Measurements from ENCODE around the gene KCNAB1. TPM values are rescaled to one million over a fixed set of nuclear protein-coding genes. Genes with fewer than 3 reads are reported as not detected.

The KCNAB1 gene
- total RNA-seq, 4 donors from 2014 or later: 1.6 to 2.9 (median 2.3) TPM

DNA sequence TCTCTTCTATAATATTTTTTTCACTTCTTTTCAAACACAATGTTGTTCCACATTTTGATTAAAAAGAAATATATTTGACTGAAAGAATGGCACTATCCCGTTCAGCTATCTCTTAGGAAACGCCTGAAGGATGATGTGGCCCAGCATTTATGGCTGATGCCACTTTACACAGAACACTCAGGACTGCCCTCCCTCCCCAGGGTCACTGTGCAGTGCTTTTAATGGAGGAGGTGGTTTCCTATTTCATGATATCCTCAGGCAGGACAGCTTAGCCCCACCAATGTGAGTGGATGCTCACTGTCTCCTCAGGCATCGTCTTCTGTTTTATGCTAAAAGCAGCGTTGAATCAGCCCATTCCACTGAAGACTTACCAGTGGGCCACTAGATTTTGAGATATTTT, 135.9 kb downstream of the KCNAB1 start:
- H3K4me3 ChIP-seq (ENCODE audit: low read depth, poor library complexity, severe bottlenecking): no peak overlapping the region
- TF ChIP-seq POLR2A (IDR thresholded peaks at IDR 0.05): no peak
- TF ChIP-seq, protein P1, sequence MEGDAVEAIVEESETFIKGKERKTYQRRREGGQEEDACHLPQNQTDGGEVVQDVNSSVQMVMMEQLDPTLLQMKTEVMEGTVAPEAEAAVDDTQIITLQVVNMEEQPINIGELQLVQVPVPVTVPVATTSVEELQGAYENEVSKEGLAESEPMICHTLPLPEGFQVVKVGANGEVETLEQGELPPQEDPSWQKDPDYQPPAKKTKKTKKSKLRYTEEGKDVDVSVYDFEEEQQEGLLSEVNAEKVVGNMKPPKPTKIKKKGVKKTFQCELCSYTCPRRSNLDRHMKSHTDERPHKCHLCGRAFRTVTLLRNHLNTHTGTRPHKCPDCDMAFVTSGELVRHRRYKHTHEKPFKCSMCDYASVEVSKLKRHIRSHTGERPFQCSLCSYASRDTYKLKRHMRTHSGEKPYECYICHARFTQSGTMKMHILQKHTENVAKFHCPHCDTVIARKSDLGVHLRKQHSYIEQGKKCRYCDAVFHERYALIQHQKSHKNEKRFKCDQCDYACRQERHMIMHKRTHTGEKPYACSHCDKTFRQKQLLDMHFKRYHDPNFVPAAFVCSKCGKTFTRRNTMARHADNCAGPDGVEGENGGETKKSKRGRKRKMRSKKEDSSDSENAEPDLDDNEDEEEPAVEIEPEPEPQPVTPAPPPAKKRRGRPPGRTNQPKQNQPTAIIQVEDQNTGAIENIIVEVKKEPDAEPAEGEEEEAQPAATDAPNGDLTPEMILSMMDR (IDR thresholded peaks at IDR 0.05): no peak

DNA sequence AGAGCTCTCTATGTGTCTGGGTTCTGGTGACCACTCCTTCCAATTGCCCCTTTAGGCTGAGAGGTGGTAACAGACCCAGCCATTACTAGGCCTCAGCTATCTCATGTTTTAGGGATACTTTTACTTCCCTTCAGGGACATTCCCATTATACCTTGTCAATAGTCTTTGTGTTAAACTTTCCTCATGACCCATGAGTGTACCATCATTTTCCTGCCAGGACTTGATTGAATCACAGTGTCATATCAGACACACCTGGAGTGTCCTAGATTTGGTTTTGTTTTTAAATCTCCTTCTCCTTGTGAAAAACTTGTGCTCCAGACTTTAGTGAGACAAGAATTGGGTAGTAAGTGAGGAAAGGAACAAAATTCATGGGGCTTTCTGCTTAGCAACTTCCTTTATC, 136.6 kb downstream of the KCNAB1 start:
- no peak for TF ChIP-seq POLR2A (IDR thresholded peaks at IDR 0.05)
- TF ChIP-seq, protein P1 (IDR thresholded peaks at IDR 0.05): no peak
- no peak for DNase-seq (ENCODE audit: low spot score in 2 of 2)
- no peak overlapping the region for H3K4me3 ChIP-seq (ENCODE audit: low read depth, poor library complexity, severe bottlenecking)
- intact Hi-C loops (cut with DNase I; ENCODE audit: low total_unique reads): no loop called here

More for the DNA sequence above, 135.9 kb downstream of the KCNAB1 start:
- intact Hi-C loops (cut with DNase I; ENCODE audit: low total_unique reads): no loop called here
- WGBS, 2 donors: 87 to 91% methylated on average over 4 of the region's 4 CpGs
- DNase-seq (ENCODE audit: low spot score in 2 of 2): no peak

DNA sequence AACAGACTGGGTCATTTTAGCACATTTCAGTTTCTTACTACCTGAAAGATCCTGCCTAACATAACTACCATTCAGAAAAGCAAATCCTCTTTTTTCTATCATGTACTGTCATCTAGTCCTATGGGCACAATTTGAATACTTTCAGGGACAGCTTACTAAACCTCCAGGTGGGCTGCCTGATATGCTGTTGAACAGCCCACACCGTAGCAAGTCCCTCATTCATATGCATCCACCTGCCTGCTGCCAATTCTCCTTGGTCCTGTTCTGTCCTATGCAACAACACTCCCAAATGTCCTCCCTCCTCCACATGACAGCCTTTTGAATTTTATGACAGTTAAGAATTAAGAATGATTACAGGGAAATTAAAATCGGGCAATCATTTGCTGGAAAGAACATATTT, 137.9 kb downstream of the KCNAB1 start:
- H3K4me3 ChIP-seq (ENCODE audit: low read depth, poor library complexity, severe bottlenecking): no peak overlapping the region
- no peak for DNase-seq (ENCODE audit: low spot score in 2 of 2)
- TF ChIP-seq, protein P1 (IDR thresholded peaks at IDR 0.05): no peak
- 62 to 63% methylated on average over 2 of the region's 2 CpGs for WGBS, 2 donors
- intact Hi-C loops (cut with DNase I; ENCODE audit: low total_unique reads): no loop called here

DNA sequence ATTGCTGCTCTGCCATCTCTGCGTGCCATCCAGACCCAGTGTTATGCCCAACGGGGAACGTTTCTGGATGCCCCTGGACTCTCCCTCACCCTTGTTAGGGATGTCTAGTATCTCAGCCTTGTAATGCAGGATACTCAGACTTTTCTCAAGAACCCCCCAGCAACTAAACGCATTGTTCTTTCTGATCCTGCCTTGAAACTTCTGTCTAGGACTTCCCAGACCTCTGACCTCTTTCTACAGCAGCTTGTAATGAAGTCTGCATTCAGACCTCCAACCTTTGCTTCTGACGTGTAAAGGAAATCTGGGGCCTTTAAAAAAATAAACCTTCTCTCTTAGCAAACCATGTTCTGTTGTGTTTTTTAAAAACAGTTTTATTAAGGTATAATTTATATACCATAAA, 139.5 kb downstream of the KCNAB1 start:
- DNase-seq (ENCODE audit: low spot score in 2 of 2): no peak
- TF ChIP-seq POLR2A (IDR thresholded peaks at IDR 0.05): no peak
- TF ChIP-seq, protein P1 (IDR thresholded peaks at IDR 0.05): no peak
- H3K4me3 ChIP-seq (ENCODE audit: low read depth, poor library complexity, severe bottlenecking): no peak overlapping the region
- 82 to 86% methylated on average over 5 of the region's 5 CpGs for WGBS, 2 donors
- intact Hi-C loops (cut with DNase I; ENCODE audit: low total_unique reads): no loop called here

DNA sequence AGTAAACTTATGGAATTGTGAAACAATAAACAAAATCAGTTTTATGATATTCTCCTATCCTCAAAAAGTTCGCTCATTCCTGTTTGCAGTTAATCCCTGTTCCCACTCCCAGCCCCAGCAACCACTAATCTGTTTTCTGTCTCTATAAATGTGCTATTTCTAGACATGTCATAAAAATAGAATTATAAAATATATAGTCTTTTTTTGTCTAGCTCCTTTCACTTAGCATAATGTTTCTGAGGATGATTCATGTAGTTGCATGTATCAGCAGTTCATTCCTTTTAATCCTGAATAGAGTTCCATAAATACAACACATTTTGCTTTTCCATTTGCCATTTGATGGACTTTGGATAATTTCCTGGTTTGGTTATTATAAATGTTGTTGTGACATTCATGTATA, 140.0 kb downstream of the KCNAB1 start:
- H3K4me3 ChIP-seq (ENCODE audit: low read depth, poor library complexity, severe bottlenecking): no peak overlapping the region
- no peak for DNase-seq (ENCODE audit: low spot score in 2 of 2)
- TF ChIP-seq POLR2A (IDR thresholded peaks at IDR 0.05): no peak
- TF ChIP-seq, protein P1 (IDR thresholded peaks at IDR 0.05): no peak
- WGBS, 2 donors: 82 to 85% methylated on average over 1 of the region's 1 CpG
- intact Hi-C loops (cut with DNase I; ENCODE audit: low total_unique reads): no loop called here

DNA sequence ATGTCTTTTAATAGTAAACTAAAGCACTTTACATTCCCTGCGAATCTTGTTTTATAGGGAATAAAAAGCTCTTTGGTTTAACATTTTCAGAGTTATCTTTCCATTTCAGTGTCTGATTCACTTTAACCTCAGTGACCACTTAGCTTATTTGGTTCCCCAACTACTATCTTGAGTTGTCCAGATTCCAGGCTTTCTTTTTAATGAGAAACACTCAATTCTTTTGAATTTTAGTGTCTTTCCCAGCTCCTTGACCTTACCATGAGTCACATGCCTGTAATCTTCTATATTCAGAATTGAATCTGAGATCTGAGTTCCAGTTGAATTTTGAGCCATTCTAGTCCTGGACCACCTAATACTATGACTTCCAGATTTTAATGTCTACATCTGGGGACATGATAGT, 144.4 kb downstream of the KCNAB1 start:
- TF ChIP-seq POLR2A (IDR thresholded peaks at IDR 0.05): no peak
- TF ChIP-seq, protein P1 (IDR thresholded peaks at IDR 0.05): no peak
- WGBS, 2 donors: 79 to 94% methylated on average over 1 of the region's 1 CpG

More for the DNA sequence above, 144.4 kb downstream of the KCNAB1 start:
- intact Hi-C loops (cut with DNase I; ENCODE audit: low total_unique reads): no loop called here
- no peak overlapping the region for H3K4me3 ChIP-seq (ENCODE audit: low read depth, poor library complexity, severe bottlenecking)
- DNase-seq (ENCODE audit: low spot score in 2 of 2): no peak

All from lower leg skin (tissue), 4 donors.